CD4-positive, alpha-beta T cell treated with Interleukin-6 for 4 hours (primary cell): ENCODE data around the gene PTX3.

Source experiments
- DNase-seq: peaks from one replicate; pipeline ENCODE4 v3.0.0-alpha.2; 2020; ENCODE audit warnings: mixed read lengths

PTX3 gene

DNA sequence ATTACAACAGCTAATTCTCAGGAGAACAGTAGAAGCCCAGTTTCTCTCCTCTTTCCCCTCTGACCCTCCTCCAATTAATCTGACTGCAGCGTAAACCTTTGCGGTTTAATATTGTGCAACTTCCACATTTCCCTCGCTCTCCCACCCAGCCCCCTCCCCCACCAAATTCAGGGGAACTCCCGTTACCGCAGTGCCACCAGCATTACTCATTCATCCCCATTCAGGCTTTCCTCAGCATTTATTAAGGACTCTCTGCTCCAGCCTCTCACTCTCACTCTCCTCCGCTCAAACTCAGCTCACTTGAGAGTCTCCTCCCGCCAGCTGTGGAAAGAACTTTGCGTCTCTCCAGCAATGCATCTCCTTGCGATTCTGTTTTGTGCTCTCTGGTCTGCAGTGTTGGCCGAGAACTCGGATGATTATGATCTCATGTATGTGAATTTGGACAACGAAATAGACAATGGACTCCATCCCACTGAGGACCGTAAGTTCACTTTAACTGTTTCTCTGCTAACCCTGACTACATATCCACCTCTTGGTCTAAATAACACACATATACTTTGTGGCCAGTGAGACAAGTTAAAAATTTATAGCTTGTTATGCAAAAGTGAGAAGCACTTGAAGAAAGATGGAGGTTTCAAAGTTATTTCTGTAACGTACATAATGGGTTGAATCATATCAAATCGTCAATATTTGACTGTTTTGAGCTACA is at the start of gene PTX3:
PTX3 (plus strand) TSS at position 268 of the 709 bp plus-strand sequence; CDS start at position 352, 84 bp downstream.
- DNase-seq, result no peak

DNA sequence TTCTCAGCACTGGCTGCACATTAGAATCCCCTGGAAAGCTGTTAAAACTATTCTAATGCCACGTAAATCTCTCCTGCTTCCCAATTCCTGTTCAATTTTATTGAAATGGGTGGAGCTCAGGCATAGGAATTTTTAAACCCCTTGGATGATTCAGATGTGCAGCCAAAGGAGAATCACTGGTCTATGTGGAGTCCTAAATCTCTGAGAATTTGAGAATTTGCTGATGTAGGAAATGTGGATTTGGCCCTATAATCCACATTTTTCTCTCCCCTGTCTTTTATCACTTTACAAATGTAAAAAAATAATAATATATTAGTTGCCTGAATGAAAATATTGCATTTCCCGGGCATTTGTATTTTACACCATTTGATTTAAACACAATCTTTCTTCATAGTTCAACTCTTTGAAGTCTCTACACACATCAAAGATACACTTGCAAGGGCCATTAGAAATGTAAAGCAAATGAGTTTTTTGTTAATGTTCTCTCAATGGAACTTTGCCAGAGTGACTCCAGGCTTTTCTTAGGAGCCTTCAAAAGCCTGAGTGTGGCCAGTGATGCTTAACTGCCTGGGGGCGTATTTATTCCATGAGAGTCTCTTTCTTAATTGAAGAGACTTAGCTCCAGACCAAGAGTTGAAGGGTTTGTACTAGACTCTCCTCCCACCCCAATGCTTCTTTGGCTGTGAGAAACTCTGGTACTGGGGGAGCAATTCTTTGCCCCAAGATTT is 48.8 kb upstream of the PTX3 start:
- DNase-seq, result no peak

- no peak for DNase-seq
Measured at GRCh38 chr3:157388976-157389375, 47.7 kb upstream of the PTX3 start.

GRCh38 chr3:157390713-157391515 is 45.7 kb upstream of the PTX3 start:
- no peak for DNase-seq

DNA sequence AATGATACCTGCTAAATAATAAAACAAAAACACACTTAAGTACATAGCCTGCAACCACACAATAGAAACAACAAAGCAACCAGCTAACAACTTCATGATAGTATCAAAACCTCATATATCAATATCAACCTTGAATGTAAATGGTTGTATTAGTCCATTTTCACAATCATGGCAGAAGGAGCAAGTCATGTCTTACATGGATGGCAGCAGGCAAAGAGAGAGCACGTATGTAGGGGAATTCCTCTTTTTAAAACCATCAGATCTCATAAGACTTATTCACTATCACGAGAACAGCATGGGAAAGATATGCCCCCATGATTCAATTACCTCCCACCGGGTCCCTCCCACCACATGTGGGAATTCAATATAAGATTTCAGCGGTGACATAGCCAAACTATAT is 44.5 kb upstream of the PTX3 start:
- no peak for DNase-seq

DNA sequence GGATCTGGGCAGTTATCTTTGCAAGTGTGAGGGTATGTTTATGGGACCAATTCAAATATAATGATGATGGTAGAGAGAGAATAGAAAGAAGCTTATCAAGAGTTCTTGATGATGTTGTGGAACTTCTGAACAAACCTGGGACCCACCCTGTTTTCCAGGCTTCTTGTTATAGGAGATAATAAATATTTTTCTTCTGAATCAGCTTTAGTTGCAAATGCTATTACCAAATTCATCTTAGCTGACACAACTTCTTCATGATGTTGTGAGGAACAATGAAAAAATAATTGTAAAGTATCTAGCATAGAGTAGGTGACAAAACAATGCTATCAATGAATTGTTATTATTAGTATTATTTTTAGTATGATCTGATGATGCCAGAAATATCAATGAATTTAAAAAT is 43.5 kb upstream of the PTX3 start:
- no peak for DNase-seq

- no peak for DNase-seq
Measured at GRCh38 chr3:157394411-157394810, 42.2 kb upstream of the PTX3 start.

DNA sequence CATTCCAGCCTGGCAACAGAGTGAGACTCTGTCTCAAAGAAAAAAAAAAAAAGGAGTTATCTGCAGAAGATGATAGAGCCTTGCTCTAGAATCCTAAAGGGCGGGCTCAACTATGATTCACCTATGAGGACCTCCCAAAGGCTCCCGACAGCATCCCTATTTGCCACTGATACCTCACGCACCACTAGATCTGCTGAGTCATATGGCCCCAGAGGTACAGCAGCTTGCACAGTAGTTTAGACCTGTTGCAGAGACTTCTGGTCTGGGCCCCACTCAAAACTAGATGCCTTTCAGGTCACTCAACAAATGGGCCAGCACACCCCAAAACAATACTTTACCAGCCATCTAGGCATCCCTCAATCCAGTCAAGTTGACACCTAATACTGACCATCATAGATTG is 38.1 kb upstream of the PTX3 start:
- DNase-seq, result no peak

DNA sequence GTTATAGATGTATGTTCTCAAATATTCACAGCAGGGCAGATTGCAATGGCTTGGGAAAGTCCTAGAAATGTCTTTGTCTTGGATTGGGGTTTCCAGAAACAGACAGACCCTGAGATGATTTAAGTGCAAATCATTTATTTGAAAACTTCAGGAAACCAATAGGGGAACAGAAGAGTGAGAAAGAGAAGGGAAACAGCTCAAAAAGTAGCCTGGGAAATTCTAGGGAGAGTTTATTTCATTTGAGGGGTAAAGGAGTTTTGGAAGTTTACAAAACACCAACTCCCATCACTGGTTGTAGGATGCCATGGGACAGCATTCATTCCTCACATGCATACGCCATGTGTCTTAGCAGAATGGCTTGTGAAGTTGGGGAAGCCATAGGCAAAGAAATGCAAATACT is 32.3 kb upstream of the PTX3 start:
- DNase-seq, result no peak

GRCh38 chr3:157405457-157405856 is 31.2 kb upstream of the PTX3 start:
- DNase-seq, result no peak

- no peak for DNase-seq
Measured at GRCh38 chr3:157406394-157406793, 30.3 kb upstream of the PTX3 start.

DNA sequence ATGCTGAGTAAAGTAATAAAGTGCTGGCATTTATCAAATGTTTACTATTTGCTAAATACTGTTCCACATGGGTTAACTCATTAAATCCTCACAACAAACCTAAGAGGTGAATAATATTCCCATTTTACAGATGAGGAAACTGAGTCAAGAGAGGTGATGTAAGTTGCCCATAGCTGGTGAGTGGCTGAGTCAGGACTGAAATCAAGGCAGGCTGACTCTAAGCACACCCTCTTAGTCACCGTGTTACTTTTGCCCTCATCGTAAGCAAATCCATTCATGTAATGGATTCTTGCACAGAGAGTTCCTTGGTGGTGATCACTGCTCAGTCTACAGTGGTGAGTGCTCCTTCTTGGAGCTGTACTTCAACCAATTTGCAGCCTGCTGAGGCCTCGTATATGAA is 28.9 kb upstream of the PTX3 start:
- no peak for DNase-seq

- no peak for DNase-seq
Measured at GRCh38 chr3:157408499-157409149, 28.0 kb upstream of the PTX3 start.

GRCh38 chr3:157409516-157409915 is 27.1 kb upstream of the PTX3 start:
- DNase-seq, result no peak

- DNase-seq, result no peak
Measured at GRCh38 chr3:157410945-157411344, 25.7 kb upstream of the PTX3 start.

DNA sequence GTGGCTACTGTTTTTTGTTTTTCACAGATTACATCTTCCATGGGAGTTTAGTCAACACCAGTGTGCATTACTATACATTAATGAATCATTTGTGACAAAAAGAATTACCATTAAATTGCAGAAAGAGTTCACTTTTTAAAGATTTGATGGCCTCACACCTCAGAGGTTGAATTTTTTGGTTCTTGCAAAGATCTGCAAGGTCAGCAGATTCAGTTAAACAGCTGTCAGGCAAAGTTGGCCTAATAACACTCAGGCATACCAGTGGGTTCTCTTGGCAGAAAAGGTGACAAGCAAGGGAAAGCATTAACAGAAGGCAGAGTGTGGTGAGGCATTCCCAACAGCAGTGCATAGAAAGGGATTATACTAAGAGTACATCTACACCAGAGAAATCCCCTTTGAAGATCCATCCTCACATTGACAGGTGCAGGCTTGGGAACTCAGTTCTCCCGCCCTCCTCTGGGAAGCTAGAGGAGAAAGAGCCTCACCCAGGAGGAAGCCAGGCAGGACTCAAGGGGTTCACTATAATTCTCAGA is 24.3 kb upstream of the PTX3 start:
- no peak for DNase-seq

DNA sequence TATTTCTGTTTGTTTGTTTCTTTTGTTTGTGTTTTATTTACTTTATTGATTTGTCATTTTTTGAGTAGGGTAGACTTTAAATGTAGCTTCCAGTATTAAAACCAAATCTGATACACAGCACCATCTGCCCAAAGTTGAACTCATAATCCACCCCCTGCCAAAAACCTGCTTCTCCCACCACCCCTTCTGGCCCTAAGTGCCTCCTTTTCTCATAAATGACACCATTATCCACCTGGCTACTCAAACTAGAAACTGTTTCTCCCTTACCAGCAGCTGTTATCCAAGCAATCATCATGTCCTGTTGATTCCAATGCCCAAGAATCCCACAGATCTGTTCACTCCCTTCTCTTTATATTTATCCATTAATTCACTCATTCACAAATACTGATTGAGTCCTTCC is 21.8 kb upstream of the PTX3 start:
- DNase-seq, result no peak

DNA sequence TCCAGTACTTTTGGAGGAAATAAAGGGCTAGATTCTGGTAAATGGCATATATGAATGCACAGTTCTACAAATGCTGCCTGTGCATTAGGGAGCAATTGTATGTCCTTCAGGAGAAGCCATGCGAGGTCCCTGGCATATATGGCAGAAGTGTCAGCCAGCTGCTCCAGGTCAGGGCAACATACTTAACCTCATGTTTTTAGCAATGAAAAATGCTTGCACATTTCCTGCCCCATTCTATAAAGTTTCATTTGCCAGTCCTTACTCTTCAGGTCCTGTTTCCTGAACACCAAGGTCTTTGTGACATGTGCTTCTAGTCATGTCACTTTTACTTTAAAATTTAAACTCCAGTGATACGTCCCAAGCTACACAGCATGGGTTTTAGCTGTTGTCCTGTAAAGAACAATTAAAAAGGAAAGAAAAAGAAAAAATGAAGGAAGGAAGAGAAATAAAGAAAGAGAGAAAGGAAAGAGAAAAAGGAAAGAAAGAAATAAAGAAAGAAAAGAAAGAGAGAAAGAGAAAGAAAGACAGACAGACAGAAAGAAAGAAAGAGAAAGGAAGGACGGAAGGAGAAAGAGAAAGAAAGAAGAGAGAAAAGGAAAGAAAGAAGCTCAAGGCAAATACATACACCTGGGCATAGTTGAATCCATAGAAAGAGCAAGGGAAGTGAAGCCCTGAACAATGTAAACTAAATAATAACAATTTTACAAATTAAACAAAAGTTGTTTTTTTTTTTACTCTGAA is 20.1 kb upstream of the PTX3 start:
- DNase-seq, result no peak

DNA sequence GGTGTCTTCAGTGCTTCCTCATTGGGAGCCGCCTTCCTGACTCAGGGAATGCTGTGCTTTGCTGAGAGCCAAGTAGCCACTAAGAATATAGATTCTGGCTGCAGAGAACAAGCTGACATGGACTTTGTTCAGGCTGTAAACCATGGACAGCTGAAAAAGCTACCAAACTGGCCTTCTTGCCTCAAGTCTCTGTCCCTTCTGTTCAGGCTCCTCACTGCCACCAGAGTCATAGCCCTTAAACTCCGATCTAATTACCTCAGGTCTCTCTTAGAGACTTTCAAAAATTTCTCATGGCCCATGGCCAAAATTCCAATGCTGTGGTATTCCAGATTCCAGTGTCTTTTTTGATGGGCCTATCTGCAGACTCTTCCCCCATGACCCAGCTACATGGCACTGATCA is 19.4 kb upstream of the PTX3 start:
- DNase-seq, result no peak

GRCh38 chr3:157418104-157418503 is 18.5 kb upstream of the PTX3 start:
- DNase-seq, result no peak

DNA sequence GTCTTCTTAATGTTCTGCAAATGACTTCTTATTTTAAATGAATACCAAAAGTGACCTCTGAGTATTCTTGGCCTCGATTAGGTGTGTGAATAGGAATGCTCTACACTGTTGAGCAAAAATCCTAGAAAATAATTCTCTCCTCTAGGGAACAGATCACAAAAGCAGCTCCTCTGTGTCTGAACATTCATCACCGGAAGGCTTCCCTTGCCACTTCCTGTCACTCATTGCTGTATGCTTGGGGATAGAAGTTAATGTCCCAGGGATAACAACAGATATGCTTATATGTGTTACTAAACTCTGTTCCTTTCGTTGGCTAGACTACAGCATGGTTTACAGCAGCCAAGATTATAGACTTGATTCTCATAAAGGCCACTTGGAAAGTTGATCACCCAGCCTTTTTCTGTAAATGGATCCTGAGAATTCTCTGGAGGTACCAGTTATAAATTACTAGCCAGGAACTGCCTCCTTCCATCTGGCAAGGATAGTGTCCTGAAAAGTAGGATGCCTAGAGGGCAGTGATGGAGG is 16.0 kb upstream of the PTX3 start:
- DNase-seq, result no peak

- DNase-seq, result no peak
Measured at GRCh38 chr3:157423337-157423736, 13.3 kb upstream of the PTX3 start.
